ENCODE results near the gene RPS10.

DNA sequence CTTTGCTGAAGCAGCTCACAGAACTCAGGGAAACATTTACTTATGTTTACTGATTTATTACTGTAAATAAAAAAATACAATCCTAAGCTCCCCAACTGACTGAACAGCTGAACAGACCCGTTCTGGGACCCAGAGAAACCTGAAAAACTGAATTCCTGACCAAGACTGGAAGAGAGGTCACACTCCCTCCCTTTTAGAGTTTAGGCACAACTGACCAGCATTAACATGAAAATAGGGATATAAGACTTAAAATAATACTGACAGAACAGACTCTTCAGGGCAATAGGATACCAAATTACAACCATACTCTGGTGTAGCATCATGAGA, 11.7 kb upstream of the RPS10 start:
- TF ChIP-seq EZH2phosphoT487 (IDR thresholded peaks at IDR 0.05; ENCODE audit: borderline replicate concordance): no peak
- TF ChIP-seq, protein P1, sequence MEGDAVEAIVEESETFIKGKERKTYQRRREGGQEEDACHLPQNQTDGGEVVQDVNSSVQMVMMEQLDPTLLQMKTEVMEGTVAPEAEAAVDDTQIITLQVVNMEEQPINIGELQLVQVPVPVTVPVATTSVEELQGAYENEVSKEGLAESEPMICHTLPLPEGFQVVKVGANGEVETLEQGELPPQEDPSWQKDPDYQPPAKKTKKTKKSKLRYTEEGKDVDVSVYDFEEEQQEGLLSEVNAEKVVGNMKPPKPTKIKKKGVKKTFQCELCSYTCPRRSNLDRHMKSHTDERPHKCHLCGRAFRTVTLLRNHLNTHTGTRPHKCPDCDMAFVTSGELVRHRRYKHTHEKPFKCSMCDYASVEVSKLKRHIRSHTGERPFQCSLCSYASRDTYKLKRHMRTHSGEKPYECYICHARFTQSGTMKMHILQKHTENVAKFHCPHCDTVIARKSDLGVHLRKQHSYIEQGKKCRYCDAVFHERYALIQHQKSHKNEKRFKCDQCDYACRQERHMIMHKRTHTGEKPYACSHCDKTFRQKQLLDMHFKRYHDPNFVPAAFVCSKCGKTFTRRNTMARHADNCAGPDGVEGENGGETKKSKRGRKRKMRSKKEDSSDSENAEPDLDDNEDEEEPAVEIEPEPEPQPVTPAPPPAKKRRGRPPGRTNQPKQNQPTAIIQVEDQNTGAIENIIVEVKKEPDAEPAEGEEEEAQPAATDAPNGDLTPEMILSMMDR (conservative IDR thresholded peaks at IDR 0.05; ENCODE audit: low read length): no peak

Data from Loucy (cell line).